Neural progenitor cell (in vitro differentiated cells): Measurements from ENCODE around the gene IPPK. TPM values are rescaled to one million over a fixed set of nuclear protein-coding genes. Genes with fewer than 3 reads are reported as not detected.

ENCODE experiments used
- DNase-seq: peaks from one replicate; pipeline ENCODE4 v3.0.0-alpha.2; 2016; ENCODE audit warnings: low spot score
- H2AFZ ChIP-seq: fragments of 200-600 bp; sonication (generic); replicated peaks from 2 replicates; pipeline ENCODE4 v1.6.1; 2016; ENCODE audit warnings: antibody characterized with exemption
- H3F3A ChIP-seq: fragments of 200-600 bp; sonication (generic); 2 replicates; pipeline ENCODE4 v1.6.1; 2016; ENCODE audit warnings: antibody characterized with exemption, low read depth
- H3K27ac ChIP-seq: fragments of 200-600 bp; sonication (generic); 2 replicates; pipeline ENCODE4 v1.5.1; 2016; ENCODE audit warnings: mild to moderate bottlenecking
- H3K27me3 ChIP-seq: fragments of 200-600 bp; sonication (generic); 2 replicates; pipeline ENCODE4 v1.6.1; 2016; ENCODE audit warnings: mild to moderate bottlenecking, moderate library complexity
- H3K36me3 ChIP-seq: fragments of 200-600 bp; sonication (generic); 2 replicates; pipeline ENCODE4 v1.5.1; 2016
- H3K4me1 ChIP-seq: fragments of 200-600 bp; sonication (generic); 2 replicates; pipeline ENCODE4 v1.6.1; 2016; ENCODE audit warnings: mixed run types
- H3K4me2 ChIP-seq: fragments of 200-600 bp; sonication (generic); 2 replicates; pipeline ENCODE4 v1.6.1; 2016
- H3K4me3 ChIP-seq: fragments of 200-600 bp; sonication (generic); 2 replicates; pipeline ENCODE4 v1.5.1; 2016
- H3K79me2 ChIP-seq: fragments of 200-600 bp; sonication (generic); 2 replicates; pipeline ENCODE4 v1.6.1; 2016; ENCODE audit warnings: low read depth
- H3K9ac ChIP-seq: fragments of 200-600 bp; sonication (generic); 2 replicates; pipeline ENCODE4 v1.6.1; 2016
- H3K9me3 ChIP-seq: fragments of 200-600 bp; sonication (generic); 2 replicates; pipeline ENCODE4 v1.5.1; 2016; ENCODE audit warnings: low read depth
- H4K20me1 ChIP-seq: fragments of 200-600 bp; sonication (generic); 2 replicates; pipeline ENCODE4 v1.6.1; 2016; ENCODE audit warnings: low read depth
- H3K27ac Mint-ChIP-seq: 3 replicates; pipeline ENCODE4 v1.8.0; 2021; ENCODE audit warnings: mixed read lengths
- H3K27me3 Mint-ChIP-seq: 2 replicates; pipeline ENCODE4 v1.8.0; 2022; ENCODE audit warnings: low read depth, mild to moderate bottlenecking, inconsistent platforms, moderate library complexity, mixed read lengths; ENCODE audit not compliant: insufficient read depth
- H3K36me3 Mint-ChIP-seq: 3 replicates; pipeline ENCODE4 v1.8.0; 2021; ENCODE audit warnings: mixed read lengths
- H3K4me1 Mint-ChIP-seq: 3 replicates; pipeline ENCODE4 v1.8.0; 2021; ENCODE audit warnings: mixed read lengths
- H3K4me3 Mint-ChIP-seq: 3 replicates; pipeline ENCODE4 v1.8.0; 2021; ENCODE audit warnings: mild to moderate bottlenecking, moderate library complexity, mixed read lengths
- H3K9me3 Mint-ChIP-seq: 3 replicates; pipeline ENCODE4 v1.8.0; 2020; ENCODE audit warnings: mixed read lengths
- CTCF ChIP-seq: fragments of 200-600 bp; sonication (generic); IDR thresholded peaks from 2 replicates; pipeline ENCODE4 v1.5.1; 2017; ENCODE audit warnings: antibody characterized with exemption, mild to moderate bottlenecking
- EZH2 ChIP-seq: fragments of 200-600 bp; sonication (generic); IDR thresholded peaks from 2 replicates; pipeline ENCODE4 v1.6.1; 2017; ENCODE audit warnings: antibody characterized with exemption, mild to moderate bottlenecking, moderate library complexity
- EZH2phosphoT487 ChIP-seq: fragments of 200-600 bp; sonication (generic); IDR thresholded peaks from 2 replicates; pipeline ENCODE4 v1.6.1; 2017; ENCODE audit warnings: antibody characterized with exemption
- total RNA-seq: library from RNA; depleted of rRNA; stranded (reverse); fragments of >200 nt; gene quantifications from 2 replicates; pipeline ENCODE4 v1.2.3, GENCODE V29; 2015; ENCODE audit warnings: low replicate concordance

IPPK gene
- total RNA-seq, 1 donor from 2014 or later, result 16.8 TPM

- Histone ChIP-seq H3K4me3 (no peak overlapping the region), H3K4me1 (no peaks in the 10 kb centered on the region), H3K9me3 (no peaks in the 10 kb centered on the region), H3K9ac (no peak overlapping the region), H2AFZ (no peak overlapping the region), H3K79me2 (no peaks in the 10 kb centered on the region), H4K20me1 (peaks cover 5% of the 10 kb centered on the region), H3K27me3 (no peaks in the 10 kb centered on the region), H3K36me3 (peaks cover 3% of the 10 kb centered on the region), H3K4me2 (no peak overlapping the region), H3F3A (no peaks in the 10 kb centered on the region), H3K27ac (no peak overlapping the region)
- no peaks in the 10 kb centered on the region for H3K4me1 Mint-ChIP-seq
- no peak for TF ChIP-seq CTCF
- no peak for TF ChIP-seq EZH2
- no peak for TF ChIP-seq EZH2phosphoT487
- no peak overlapping the region for H3K4me3 Mint-ChIP-seq
- DNase-seq, result no peak
- no peaks in the 10 kb centered on the region for H3K9me3 Mint-ChIP-seq
- H3K27ac Mint-ChIP-seq, result no peak overlapping the region
- peaks cover 3% of the 10 kb centered on the region for H3K27me3 Mint-ChIP-seq
- peaks cover 7% of the 10 kb centered on the region for H3K36me3 Mint-ChIP-seq
Observed at GRCh38 chr9:92635760-92636159, 34.2 kb downstream of the IPPK start.

GRCh38 chr9:92634712-92635605 is 35.0 kb downstream of the IPPK start:
- H3K9ac ChIP-seq, result no peak overlapping the region
- H3K27ac Mint-ChIP-seq, result peak overlapping the region; percentile 51
- H2AFZ ChIP-seq, result no peak overlapping the region
- H3K27ac ChIP-seq, result no peak overlapping the region
- TF ChIP-seq EZH2 (no peak), EZH2phosphoT487 (no peak), CTCF (peak; percentile 96)
- no peaks in the 10 kb centered on the region for H3K79me2 ChIP-seq
- no peaks in the 10 kb centered on the region for H3K9me3 ChIP-seq
- no peaks in the 10 kb centered on the region for H3K4me1 ChIP-seq
- H3K36me3 Mint-ChIP-seq, result peaks cover 10% of the 10 kb centered on the region
- no peak overlapping the region for H3K4me2 ChIP-seq
- peaks cover 5% of the 10 kb centered on the region for H4K20me1 ChIP-seq
- H3K27me3 ChIP-seq, result no peaks in the 10 kb centered on the region
- peak; percentile 88 for DNase-seq
- H3K36me3 ChIP-seq, result peaks cover 3% of the 10 kb centered on the region
- no peaks in the 10 kb centered on the region for H3K4me1 Mint-ChIP-seq
- no peak overlapping the region for H3K4me3 Mint-ChIP-seq
- peaks cover 3% of the 10 kb centered on the region for H3K27me3 Mint-ChIP-seq
- H3F3A ChIP-seq, result no peaks in the 10 kb centered on the region
- no peak overlapping the region for H3K4me3 ChIP-seq
- no peaks in the 10 kb centered on the region for H3K9me3 Mint-ChIP-seq

- Mint-ChIP-seq H3K4me3 (no peak overlapping the region), H3K36me3 (peaks cover 15% of the 10 kb centered on the region), H3K9me3 (no peaks in the 10 kb centered on the region), H3K4me1 (no peaks in the 10 kb centered on the region), H3K27ac (no peak overlapping the region), H3K27me3 (peaks cover 3% of the 10 kb centered on the region)
- no peak overlapping the region for H2AFZ ChIP-seq
- H3K9ac ChIP-seq, result no peak overlapping the region
- no peaks in the 10 kb centered on the region for H3F3A ChIP-seq
- no peak overlapping the region for H3K27ac ChIP-seq
- no peak for TF ChIP-seq EZH2phosphoT487
- TF ChIP-seq EZH2, result no peak
- no peak for TF ChIP-seq CTCF
- H3K4me3 ChIP-seq, result no peak overlapping the region
- no peaks in the 10 kb centered on the region for H3K9me3 ChIP-seq
- H4K20me1 ChIP-seq, result peaks cover 5% of the 10 kb centered on the region
- H3K4me1 ChIP-seq, result no peaks in the 10 kb centered on the region
- DNase-seq, result no peak
- H3K4me2 ChIP-seq, result no peak overlapping the region
- H3K36me3 ChIP-seq, result peaks cover 3% of the 10 kb centered on the region
- no peaks in the 10 kb centered on the region for H3K27me3 ChIP-seq
- H3K79me2 ChIP-seq, result no peaks in the 10 kb centered on the region
Observed at GRCh38 chr9:92633614-92634278, 36.2 kb downstream of the IPPK start.
